ENCODE results near the gene PLCB1. TPM values are rescaled to one million over a fixed set of nuclear protein-coding genes. Genes with fewer than 3 reads are reported as not detected.

Gene PLCB1
- total and polyA plus RNA-seq, 2 experiments from 2014 or later: 14.9 to 20.7 TPM

DNA sequence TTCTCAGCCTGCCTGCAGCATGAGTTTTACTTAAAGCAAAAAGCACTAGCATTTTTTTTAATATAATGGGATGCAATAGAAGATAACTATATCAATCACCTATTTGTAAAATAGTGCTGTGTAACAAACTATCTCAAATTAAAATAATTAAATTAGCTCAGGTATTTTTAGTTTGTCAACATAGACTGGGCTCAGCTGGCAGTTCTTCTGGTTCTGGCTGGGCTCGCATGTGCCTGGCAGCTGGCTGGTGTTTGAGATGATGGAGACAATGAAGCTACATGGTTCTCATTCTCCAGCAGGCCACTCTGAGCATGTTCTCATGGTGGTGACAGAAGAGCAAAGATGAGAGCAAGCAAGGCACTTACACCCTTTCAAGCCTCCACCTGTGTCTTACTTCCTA is 181.0 kb downstream of the PLCB1 start:
- H4K20me1 ChIP-seq (replicated peaks; ENCODE audit: insufficient read depth): no peaks in the 10 kb centered on the region
- no peak for ATAC-seq

DNA sequence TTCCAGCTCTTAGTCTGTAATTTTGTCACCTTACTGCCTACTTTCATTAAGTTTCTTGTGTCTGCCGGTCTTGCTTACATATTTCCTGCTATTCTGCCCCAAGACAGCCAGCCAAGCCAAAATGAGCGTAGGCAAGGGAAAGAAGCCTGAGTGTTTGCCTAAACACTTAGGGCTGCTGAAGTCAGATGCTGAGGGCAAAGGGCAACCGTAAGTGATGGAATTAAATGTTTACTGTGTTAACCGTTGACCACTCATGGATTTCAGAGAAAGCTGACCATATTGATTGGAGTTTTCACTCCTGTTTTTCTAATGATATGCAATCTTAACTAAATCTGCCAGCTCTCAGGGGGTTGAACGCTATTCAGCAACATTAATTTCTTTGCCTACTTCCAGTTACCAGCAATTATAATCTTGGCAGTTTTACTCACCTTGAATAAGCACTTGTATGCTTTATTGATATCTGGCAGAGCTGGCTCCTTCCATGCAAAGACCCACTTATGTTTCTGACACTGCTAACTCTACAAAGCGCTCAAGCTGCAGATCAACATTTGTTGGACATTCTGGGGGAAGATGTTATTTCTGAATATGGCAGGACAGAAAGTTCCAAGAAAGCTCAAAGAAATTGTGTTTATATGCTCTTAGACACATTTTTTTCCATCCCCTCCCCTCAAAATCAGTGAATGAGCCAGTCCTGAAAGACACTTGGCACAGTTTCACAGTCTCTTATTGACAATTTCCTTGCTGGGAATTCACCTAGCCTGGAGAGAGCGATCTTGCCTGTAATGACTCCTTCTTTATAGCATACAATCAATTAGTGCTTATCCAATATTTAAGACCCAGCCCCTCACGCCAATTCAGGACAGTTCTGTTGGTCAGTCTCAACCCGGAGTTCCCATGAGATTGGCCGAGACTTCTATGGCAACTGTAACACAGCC is 183.8 kb downstream of the PLCB1 start:
- ATAC-seq (no peak), DNase-seq (ENCODE audit: low spot score) (no peak)
- Mint-ChIP-seq H3K9me3 (no peaks in the 10 kb centered on the region), H3K36me3 (ENCODE audit: low read depth) (no peaks in the 10 kb centered on the region), H3K27ac (no peak overlapping the region), H3K4me3 (no peak overlapping the region), H3K4me1 (peaks cover 8% of the 10 kb centered on the region; the same call in 2 of the 3 replicates), H3K27me3 (ENCODE audit: insufficient read depth, low read depth, poor library complexity) (no peaks in the 10 kb centered on the region)
- no peaks in the 10 kb centered on the region for H3K79me2 ChIP-seq (replicated peaks; ENCODE audit: insufficient read depth)
- no peaks in the 10 kb centered on the region for H3K27me3 ChIP-seq (ENCODE audit: insufficient read depth)
- H3K27ac ChIP-seq (ENCODE audit: low read depth): no peak overlapping the region
- H2AFZ ChIP-seq: no peak overlapping the region
- TF ChIP-seq CTCF (conservative IDR thresholded peaks at IDR 0.05; ENCODE audit: low read depth in 2 of 2): no peak
- TF ChIP-seq, protein P1, sequence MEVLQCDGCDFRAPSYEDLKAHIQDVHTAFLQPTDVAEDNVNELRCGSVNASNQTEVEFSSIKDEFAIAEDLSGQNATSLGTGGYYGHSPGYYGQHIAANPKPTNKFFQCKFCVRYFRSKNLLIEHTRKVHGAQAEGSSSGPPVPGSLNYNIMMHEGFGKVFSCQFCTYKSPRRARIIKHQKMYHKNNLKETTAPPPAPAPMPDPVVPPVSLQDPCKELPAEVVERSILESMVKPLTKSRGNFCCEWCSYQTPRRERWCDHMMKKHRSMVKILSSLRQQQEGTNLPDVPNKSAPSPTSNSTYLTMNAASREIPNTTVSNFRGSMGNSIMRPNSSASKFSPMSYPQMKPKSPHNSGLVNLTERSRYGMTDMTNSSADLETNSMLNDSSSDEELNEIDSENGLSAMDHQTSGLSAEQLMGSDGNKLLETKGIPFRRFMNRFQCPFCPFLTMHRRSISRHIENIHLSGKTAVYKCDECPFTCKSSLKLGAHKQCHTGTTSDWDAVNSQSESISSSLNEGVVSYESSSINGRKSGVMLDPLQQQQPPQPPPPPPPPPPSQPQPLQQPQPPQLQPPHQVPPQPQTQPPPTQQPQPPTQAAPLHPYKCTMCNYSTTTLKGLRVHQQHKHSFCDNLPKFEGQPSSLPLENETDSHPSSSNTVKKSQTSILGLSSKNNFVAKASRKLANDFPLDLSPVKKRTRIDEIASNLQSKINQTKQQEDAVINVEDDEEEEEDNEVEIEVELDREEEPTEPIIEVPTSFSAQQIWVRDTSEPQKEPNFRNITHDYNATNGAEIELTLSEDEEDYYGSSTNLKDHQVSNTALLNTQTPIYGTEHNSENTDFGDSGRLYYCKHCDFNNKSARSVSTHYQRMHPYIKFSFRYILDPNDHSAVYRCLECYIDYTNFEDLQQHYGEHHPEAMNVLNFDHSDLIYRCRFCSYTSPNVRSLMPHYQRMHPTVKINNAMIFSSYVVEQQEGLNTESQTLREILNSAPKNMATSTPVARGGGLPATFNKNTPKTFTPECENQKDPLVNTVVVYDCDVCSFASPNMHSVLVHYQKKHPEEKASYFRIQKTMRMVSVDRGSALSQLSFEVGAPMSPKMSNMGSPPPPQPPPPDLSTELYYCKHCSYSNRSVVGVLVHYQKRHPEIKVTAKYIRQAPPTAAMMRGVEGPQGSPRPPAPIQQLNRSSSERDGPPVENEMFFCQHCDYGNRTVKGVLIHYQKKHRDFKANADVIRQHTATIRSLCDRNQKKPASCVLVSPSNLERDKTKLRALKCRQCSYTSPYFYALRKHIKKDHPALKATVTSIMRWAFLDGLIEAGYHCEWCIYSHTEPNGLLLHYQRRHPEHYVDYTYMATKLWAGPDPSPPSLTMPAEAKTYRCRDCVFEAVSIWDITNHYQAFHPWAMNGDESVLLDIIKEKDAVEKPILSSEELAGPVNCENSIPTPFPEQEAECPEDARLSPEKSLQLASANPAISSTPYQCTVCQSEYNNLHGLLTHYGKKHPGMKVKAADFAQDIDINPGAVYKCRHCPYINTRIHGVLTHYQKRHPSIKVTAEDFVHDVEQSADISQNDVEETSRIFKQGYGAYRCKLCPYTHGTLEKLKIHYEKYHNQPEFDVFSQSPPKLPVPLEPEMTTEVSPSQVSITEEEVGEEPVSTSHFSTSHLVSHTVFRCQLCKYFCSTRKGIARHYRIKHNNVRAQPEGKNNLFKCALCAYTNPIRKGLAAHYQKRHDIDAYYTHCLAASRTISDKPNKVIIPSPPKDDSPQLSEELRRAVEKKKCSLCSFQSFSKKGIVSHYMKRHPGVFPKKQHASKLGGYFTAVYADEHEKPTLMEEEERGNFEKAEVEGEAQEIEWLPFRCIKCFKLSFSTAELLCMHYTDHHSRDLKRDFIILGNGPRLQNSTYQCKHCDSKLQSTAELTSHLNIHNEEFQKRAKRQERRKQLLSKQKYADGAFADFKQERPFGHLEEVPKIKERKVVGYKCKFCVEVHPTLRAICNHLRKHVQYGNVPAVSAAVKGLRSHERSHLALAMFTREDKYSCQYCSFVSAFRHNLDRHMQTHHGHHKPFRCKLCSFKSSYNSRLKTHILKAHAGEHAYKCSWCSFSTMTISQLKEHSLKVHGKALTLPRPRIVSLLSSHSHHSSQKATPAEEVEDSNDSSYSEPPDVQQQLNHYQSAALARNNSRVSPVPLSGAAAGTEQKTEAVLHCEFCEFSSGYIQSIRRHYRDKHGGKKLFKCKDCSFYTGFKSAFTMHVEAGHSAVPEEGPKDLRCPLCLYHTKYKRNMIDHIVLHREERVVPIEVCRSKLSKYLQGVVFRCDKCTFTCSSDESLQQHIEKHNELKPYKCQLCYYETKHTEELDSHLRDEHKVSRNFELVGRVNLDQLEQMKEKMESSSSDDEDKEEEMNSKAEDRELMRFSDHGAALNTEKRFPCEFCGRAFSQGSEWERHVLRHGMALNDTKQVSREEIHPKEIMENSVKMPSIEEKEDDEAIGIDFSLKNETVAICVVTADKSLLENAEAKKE (CRISPR knock-in tag; IDR thresholded peaks at IDR 0.05): no peak
- no peak overlapping the region for H3K4me2 ChIP-seq
- H3F3A ChIP-seq (replicated peaks; ENCODE audit: low read depth): no peaks in the 10 kb centered on the region
- H4K20me1 ChIP-seq (replicated peaks; ENCODE audit: insufficient read depth): no peaks in the 10 kb centered on the region
- H3K4me3 ChIP-seq: no peak overlapping the region
- H3K9me2 ChIP-seq (ENCODE audit: insufficient read depth): no peaks in the 10 kb centered on the region; the same call in 1 of the 2 replicates
- peaks cover 9% of the 10 kb centered on the region for H3K4me1 ChIP-seq (ENCODE audit: insufficient read depth)
- H3K36me3 ChIP-seq (ENCODE audit: insufficient read depth): no peaks in the 10 kb centered on the region

More for the DNA sequence above, 181.0 kb downstream of the PLCB1 start:
- TF ChIP-seq, protein P2, sequence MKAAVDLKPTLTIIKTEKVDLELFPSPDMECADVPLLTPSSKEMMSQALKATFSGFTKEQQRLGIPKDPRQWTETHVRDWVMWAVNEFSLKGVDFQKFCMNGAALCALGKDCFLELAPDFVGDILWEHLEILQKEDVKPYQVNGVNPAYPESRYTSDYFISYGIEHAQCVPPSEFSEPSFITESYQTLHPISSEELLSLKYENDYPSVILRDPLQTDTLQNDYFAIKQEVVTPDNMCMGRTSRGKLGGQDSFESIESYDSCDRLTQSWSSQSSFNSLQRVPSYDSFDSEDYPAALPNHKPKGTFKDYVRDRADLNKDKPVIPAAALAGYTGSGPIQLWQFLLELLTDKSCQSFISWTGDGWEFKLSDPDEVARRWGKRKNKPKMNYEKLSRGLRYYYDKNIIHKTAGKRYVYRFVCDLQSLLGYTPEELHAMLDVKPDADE (IDR thresholded peaks at IDR 0.05): no peak
- TF ChIP-seq ZNF331 (CRISPR knock-in tag; IDR thresholded peaks at IDR 0.05; ENCODE audit: low read depth) (peak; percentile 59), POLR2AphosphoS5 (IDR thresholded peaks at IDR 0.05; ENCODE audit: low read depth) (no peak), NANOG (IDR thresholded peaks at IDR 0.05; ENCODE audit: borderline replicate concordance) (no peak), EZH2phosphoT487 (IDR thresholded peaks at IDR 0.05; ENCODE audit: unreplicated experiment) (no peak)
- Histone ChIP-seq H3K9me2 (ENCODE audit: insufficient read depth) (no peaks in the 10 kb centered on the region; the same call in 1 of the 2 replicates), H3K79me2 (replicated peaks; ENCODE audit: insufficient read depth) (no peaks in the 10 kb centered on the region), H3K4me2 (no peak overlapping the region), H3K36me3 (ENCODE audit: insufficient read depth) (no peaks in the 10 kb centered on the region), H2AFZ (no peak overlapping the region), H3K4me3 (no peak overlapping the region), H3F3A (replicated peaks; ENCODE audit: low read depth) (no peaks in the 10 kb centered on the region), H3K4me1 (ENCODE audit: insufficient read depth) (peaks cover 12% of the 10 kb centered on the region; the same call in 1 of the 2 replicates), H3K27ac (ENCODE audit: low read depth) (no peak overlapping the region), H3K27me3 (ENCODE audit: insufficient read depth) (no peaks in the 10 kb centered on the region)
- no peaks in the 10 kb centered on the region for H3K36me3 Mint-ChIP-seq (ENCODE audit: low read depth)
- no peak for DNase-seq (ENCODE audit: low spot score)
- no peaks in the 10 kb centered on the region for H3K27me3 Mint-ChIP-seq (ENCODE audit: insufficient read depth, low read depth, poor library complexity)
- no peak overlapping the region for H3K4me3 Mint-ChIP-seq
- H3K9me3 Mint-ChIP-seq: no peaks in the 10 kb centered on the region
- no peak overlapping the region for H3K27ac Mint-ChIP-seq
- H3K4me1 Mint-ChIP-seq: peaks cover 15% of the 10 kb centered on the region; the same call in 2 of the 3 replicates
